ENCODE data around the gene APOL6.

DNA sequence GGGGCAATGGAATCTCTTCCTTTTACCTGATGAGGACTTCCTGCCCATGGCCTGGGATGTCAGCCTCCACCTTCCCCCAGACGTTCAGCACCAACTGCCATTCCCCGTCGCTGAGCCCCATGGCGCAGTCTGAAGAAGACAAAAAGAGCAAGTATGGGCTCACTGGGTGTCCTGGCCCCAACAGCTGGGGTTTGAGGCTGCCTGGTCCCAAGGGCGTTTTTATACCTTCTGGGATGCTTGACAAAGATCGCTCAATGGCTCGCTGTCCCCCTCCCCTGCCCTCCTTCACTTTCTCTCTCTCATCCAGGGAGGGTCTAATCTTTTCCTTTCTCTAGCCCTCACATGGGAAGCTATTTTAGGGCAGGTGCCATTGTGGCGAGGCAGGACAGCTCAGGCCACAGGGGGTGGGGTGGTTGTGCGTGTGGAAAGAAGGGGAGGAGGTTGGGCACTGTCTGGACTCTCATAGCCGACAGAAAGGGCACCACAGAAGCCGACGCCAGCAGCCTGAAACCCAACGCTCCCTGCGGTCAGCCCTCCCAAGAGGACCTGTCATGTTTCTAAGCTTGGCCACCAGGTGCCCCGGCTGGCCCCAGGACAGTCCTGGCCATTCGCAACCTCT lies 31.0 kb upstream of the APOL6 start, which contains the start of gene MB:
- TF ChIP-seq CTCF (IDR thresholded peaks at IDR 0.05; ENCODE audit: poor library complexity) (no peak), EZH2 (IDR thresholded peaks at IDR 0.05; ENCODE audit: borderline replicate concordance) (no peak), EZH2phosphoT487 (IDR thresholded peaks at IDR 0.05; ENCODE audit: low read depth, severe bottlenecking, unreplicated experiment) (no peak)
